ENCODE measurements around the gene RANBP17.

The RANBP17 gene

DNA sequence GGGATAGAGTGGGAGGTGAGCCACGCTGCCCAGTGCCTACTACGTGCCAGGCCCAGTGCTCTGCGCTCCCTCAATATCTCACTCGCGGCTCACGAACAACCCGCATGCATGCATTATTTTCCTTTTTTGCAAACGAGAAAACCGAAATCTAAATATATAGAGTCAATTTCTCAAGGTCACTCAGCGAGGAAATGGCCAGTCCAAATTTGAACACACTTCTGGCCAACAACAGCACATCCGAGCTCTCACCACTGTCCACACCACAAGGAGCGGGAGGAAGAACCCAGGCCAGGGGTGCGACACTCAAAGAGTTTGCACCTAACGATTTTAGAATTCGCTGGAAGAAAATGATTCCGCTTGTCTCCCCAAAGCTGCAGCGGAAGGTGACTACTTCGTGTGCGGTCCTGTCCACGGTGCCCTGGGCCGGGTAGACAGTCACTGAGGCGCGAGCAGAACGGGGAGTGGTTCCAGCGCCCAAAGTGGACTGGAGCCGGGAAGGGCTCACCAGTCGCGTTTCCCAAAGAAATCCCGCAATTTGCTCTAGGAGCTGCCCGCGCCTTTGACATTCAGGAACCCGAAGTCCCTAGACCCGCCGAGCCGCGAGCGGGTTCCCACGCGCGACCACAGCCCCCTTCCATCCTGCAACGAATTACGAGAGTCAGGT is 446.1 kb downstream of the RANBP17 start:
- no peak for DNase-seq

DNA sequence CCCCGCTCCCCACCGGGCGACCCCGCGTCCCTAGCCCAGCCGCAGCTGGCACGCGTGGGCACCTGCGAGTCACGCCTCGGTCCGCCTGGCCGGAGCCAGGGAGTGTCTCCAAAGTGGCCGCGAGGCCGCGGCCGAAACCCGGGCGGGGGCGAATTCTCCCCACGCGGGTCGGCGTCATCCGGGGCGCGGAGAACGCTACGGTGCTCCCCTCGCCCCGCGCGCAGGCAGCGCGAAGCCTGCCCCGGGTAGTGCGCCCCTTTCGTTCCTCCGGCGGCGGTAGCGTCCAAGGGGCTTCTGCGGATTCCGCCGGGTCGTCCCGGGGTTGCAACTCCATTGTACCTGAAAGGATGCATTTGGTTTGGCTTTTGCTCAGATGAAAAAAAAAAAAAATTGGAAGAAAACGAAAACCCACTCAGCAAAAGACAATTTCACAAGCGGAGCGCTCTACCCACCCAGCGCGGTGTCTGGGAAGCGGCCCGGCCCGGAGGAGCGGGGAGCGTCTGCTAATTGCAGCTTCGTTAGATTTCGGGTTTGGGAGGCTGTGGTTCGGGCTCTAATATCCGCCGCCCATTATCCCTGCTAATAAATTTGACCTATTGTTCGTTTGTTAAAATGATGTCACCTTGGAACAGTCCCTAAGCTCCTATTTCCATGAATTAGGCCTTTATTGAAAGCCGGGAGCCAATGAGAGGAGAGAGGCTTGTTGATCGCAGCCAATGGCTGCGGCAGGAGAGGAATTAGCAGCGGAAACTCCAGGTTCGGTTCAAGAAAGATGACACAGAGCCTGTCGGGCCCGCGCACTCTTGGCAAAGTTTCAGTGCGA is 446.8 kb downstream of the RANBP17 start, which contains the start of gene TLX3:
Gene TLX3, plus strand, starts transcription at position 796 of the 823 bp plus-strand sequence. CDS start 118 bp downstream, outside the sequence.
- DNase-seq: no peak

DNA sequence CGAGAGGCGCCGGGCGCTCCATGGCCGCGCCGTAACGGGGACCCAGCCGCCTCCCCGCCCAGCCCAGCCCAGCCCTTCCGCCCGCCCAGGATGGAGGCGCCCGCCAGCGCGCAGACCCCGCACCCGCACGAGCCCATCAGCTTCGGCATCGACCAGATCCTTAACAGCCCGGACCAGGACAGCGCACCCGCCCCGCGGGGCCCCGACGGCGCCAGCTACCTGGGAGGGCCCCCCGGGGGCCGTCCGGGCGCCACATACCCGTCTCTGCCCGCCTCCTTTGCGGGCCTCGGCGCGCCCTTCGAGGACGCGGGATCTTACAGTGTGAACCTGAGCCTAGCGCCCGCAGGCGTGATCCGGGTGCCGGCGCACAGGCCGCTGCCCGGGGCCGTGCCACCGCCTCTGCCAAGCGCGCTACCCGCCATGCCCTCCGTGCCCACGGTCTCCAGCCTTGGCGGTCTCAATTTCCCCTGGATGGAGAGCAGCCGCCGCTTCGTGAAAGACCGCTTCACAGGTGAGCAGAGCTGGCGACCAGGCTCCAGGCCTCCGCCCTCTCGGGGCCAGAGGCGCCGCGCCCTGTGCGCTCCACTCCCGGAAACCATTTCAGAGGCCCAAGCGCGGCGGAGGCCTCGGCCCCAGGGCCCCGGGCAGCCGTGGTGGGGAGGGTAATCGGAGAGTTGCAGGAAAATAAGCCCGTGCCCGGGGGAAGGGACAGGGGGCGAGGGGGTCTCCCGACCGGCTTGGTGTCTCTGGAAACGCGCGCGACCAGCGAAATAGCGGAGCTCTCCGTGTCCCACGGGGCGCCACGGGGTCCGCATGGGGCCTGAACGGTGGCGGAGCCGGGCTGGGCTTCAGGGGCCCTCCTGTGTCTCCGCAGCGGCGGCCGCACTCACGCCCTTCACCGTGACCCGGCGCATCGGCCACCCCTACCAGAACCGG is 447.7 kb downstream of the RANBP17 start:
- DNase-seq: no peak

DNA sequence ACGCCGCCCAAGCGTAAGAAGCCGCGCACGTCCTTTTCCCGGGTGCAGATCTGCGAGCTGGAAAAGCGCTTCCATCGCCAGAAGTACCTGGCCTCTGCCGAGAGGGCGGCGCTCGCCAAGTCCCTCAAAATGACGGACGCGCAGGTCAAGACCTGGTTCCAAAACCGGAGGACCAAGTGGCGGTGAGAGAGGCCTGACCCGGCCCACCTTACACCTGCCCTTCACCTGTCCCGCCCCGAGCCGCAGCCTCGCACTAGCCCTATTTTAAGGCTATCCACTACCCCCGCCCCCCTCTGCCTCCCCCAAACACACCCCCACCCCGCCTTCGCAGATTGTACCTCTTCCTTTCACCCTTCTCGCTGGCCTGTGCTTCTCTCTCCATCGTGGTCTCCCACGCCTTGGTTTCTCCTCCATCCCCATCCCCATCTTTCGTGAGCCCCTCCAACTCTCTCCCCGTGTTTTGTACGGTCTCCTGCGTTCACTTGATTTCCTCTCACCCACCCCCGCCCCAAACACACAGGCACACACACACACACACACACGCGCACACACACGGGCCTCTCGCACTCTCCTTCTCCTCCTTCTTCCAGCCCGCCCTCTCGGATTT is 448.5 kb downstream of the RANBP17 start:
- no peak for DNase-seq

DNA sequence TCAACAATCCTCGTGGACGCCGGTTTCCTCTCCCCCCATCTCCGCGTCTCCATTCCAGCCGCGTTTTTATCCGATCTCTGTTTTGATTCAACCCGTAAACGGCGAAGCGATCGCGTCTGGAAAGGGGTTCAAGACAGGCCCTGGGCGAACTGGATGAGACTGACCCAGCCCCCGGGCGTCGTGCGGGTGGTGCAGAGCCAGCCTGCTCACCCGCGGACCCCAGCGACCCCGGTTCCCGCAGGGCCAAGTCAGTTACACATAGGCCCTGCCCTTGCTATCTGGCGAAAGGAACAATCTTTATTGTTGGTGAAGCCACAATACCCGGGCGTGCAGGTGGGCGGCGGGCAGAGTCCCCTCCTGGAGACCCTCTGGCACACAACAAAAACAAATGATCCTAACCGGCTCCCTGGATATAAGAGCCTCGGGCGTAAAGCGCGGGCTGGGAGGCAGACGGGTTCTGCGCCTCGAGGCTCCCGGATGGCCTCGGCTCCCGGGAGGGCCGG is 449.1 kb downstream of the RANBP17 start:
- no peak for DNase-seq

DNA sequence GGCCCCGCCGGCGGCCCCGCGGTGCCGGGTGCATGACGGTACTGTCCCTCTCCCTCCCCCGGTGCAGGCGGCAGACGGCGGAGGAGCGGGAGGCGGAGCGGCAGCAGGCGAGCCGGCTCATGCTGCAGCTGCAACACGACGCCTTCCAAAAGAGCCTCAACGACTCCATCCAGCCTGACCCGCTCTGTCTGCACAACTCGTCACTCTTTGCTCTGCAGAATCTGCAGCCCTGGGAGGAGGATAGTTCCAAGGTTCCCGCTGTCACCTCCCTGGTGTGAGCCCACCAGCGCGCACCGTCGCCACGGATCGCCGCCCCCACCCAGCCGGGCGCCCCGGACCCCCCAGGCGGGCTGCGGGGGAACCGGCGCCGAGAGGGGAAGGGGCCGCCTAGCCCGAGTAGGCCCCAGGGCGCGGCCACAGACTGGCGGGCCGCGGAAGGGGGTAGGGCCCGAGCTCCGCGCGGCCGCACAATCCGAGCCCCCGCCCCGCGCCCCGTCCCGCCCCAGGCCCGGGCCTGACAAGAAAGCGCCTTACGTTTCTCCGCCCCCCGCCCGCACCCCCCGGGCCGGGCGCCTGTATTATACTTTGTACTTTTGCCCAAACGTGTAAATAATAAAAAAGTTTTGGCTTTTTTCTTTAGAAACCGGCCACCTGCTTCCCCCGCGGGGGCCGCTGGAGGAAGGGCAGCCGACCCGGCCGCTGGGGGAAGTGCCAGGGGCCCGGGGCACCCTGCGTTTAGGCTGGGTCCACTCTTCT is 449.7 kb downstream of the RANBP17 start:
- DNase-seq: no peak

DNA sequence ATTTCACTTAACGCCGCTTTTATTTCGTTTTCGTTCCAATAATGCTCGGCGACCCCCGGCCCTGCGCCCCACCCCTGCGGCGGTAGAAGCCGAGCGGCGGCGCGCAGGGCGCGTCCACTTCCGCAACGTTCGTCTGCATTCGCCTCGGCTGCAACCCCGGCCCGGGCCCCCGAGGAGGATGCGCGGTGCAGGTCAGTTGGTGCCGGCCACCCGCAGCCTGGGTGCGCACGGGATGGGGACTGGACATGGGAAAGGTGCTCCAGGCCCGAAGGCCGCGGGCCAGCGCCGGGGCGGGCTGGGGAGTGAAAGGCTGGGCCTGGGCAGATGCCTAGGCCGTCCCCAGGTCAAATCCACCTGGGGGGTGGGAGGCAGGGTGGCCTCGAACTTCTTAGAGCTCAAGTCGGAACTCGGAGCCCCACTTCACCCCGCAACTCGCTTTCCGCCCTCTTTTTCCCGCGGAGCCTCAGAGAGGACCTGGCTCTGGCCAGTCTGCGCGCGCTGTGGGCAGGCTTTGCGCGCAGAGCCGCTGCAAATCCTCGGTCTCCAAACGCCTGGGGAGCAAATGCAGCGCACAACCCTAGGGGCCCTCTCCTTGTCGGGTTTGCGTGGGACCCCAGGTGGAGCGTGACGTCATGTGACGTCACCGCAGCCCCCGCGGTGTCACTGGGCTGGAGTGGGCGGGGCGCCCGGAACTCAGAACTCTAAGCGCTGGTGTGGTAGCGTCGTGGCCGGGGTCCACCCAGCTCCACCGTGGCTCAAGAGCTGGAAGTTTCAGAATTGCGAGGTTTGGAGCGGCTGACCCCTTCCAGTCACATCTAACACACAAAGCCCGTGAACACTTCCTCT is 450.5 kb downstream of the RANBP17 start:
- no peak for DNase-seq

DNA sequence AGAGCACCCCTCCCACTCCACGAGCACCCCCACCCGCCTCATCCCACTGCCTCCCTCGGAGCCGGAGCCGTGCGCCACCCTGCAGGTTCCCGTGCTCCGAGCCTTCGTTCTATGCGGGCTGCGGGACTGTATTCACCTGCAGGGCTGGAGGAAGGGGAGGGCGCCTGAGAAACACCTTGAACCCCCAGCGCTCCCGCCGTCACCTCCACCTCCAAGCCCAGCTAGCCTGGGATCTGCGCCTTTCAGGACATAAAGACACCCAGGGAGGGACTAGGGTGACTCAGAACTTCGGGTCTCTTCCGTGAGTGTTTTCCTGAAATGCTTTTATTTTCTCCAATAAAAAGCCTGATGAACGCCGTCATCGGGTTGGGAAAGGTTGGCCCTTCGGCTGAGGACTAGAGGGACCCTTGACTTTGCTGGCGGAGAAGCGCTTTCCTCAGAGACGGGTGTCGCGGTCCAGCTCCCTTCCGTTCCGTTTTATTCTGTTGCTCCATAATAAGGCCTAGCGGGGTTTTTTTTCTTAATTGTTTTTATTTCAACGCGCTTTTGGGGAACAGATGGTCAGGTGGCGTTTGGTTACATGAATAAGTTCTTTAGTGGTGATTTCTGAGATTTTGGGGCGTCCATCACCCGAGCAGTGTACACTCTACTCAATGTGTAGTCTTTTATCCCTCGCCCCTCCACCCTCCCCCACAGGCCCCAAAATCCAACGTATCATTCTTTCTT is 451.8 kb downstream of the RANBP17 start:
- no peak for DNase-seq

DNA sequence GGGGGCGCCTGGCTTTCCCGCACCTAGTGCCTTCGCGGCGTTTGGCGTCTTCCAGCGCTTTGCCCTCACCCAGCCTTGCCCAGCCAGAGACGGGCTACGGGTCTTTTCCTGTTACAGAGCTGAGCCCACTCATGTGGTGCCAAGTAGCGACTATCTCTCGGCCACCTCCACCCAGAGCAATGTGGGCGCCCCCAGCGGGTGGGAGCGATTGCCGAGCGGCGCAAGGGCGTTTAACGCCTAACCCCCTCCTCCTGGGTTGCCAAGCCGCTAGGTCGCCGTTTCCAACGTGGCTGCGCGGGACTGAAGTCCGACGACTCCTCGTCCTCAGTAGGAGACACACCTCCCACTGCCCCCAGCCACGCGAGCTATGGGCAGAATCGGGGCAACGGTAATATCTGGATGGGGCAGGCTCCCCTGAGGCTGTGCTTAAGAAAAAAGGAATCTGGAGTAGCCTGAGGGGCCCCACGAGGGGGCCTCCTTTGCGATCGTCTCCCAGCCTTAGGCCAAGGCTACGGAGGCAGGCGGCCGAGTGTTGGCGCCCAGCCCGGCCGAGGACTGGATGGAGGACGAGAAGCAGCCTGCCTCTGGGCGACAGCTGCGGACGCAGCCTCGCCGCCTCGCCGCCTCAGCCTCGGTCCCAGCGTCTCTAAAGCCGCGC is 453.0 kb downstream of the RANBP17 start:
- no peak for DNase-seq

DNA sequence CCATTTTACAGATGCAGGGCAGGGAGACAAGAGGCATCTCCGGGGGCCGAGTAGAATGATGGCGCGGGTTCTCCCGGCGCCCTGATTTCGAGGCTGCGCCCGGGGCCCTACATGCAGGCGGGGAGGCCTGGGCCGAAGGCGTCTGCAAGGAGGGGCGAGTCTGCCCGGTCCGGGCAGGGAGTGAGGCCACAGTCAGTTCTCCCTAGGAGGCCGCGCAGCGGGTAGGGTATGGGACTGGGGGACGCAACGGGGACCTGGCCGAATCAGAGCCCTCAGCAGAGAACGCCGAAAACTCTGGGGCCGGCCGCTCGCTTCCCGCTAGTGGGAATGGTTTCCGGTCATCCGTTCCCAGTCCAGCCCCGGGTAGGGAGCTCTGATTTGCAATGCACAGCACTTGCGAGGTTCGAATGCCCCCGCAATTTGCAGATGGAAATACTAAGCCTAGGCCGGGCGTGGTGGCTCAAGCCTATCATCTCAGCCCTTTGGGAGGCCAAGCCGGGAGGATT is 453.6 kb downstream of the RANBP17 start:
- DNase-seq: no peak

DNA sequence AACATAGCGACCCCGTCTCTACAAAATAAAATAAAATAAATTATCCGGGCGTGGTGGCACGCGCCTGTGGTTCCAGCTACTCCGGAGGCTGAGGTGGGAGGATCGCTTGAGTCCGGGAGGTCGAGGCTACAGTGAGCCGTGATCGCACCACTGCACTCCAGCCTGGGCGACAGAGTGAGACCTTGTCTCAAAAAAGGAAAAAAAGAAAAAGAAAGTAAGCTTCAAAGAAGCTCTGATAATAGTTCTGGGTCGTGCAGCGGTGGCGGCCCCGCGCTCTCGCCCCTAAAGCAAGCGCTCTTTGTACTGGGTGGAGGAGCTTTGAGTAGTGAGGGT is 454.1 kb downstream of the RANBP17 start:
- DNase-seq: no peak

DNA sequence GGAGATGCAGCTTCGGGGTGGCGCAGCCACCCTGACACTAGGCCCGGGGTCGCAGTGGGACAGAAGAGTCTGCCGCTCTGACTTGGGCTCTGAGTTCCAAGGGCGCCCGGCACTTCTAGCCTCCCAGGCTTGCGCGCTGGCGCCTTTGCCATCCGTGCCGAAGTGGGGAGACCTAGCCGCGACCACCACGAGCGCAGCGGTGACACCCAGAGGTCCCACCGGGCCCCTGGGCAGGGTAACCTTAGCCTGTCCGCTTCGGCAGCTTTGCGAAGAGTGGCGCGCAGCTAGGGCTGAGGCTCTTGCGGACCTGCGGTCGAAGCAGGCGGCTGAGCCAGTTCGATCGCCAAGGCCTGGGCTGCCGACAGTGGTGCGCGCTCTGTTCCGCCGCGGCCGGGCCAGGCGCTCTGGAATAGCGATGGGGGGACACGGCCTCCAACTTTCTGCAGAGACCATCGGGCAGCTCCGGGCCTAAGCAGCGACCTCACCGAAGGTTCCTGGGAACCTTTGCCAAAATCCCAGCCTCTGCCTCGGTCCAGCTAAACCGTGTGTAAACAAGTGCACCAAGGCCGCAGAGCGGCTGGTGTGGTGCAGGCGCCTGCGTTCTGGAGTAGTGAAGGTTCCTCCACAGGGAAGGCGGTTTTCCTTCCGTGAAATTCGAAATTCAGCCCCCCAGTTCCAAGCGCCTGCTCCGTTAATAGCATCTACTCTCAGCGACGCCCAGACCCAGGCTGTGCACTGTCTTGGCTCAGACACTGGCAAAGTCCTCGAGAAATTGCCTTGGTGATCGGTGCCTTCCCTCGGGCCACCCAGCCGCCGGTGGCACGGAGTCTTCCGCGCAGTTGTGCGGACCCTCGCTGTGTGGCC is 454.7 kb downstream of the RANBP17 start:
- DNase-seq: no peak

DNA sequence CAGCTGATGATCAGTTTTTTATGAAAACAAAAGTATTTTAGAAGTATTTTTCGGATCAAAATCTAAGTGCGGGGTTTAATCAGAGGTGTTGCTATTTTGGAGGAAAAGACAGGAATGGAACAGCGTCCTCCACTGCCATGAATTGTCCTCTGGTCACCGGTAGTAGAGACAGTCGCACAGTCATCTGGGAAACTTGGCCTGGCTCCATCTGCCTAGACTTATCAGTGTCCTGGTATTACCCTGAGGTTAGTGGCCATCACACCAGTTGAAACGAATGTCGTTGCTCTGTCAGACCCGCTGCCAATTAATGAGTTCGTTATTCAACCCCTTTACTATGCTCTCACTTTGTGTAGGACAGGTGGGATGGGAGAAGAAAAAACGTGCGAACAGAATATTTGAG is 455.4 kb downstream of the RANBP17 start:
- no peak for DNase-seq

DNA sequence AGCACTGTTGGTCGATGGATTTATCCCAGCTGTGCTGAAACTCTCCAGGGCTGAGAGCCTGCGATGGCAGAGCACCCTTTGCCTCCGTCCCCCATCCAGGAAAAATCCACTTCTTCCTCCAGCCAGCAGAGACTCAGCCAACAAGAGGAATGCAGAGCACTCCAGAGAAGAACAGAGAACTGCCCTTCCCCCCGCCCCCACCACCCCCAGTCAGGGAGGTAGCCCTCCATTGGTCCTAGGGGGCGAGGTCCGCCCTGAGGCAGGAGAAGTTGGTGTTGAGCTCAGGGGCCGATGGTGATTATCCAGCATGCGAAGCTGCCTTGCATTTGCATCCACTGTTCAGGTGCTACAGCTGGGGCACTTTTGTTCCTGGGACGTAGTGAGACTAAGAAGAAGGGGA is 456.2 kb downstream of the RANBP17 start:
- no peak for DNase-seq

DNA sequence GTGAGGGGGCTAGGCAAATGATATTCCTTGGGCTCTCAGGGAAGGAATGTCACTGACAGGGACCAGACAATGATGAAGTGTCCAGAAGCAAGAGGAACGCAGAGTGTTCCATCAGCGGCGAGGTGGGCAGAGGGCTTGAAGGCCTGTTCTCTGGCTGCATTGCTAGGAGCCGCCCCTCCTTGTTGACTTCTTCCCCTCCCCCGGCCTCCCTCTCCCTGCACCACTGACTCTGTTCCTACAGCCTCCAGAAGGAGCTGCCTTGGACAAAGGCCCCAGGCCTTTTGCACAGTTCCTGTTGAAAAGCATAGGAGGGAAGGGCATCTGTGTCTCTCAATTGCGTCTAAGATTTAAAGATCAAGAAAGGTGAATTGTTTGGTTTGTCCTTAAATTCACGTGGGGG is 459.6 kb downstream of the RANBP17 start:
- no peak for DNase-seq

DNA sequence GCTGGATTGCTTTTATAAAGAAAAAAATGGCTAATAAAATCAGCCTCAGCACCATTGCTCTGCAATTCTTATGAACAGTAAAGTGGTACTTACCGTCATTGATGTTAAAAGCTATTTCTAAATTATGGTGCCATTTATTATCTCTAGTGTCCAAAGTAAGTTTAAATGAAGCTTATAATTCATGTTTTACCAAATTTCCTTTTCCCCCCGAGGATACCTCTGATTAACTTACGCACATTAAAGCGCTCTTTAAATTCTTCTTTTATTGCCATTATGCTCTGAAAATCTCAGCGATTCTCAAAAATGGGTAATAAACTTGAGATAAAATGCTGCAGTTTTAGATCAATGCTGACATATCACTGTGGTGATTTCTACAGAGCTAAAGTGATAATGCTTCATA is 460.7 kb downstream of the RANBP17 start:
- DNase-seq: no peak

DNA sequence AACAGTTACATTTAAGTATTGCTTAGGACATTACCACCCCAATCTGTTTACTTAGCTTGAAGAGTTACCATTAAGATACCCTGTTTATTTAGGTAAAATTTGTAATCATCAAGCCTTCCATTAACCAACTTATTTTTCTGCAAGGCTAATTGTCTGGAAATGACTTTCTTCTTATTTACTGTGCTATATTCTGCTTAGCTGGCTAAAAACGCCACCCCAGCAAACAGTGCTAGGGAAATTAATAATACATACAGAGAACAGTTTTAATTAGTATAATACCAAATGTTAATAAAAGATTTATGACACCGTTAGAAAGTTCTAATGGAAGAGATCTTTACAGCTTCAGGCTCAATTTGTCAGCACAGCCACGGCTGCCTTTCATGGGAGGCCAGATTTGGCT is 461.2 kb downstream of the RANBP17 start:
- no peak for DNase-seq

DNA sequence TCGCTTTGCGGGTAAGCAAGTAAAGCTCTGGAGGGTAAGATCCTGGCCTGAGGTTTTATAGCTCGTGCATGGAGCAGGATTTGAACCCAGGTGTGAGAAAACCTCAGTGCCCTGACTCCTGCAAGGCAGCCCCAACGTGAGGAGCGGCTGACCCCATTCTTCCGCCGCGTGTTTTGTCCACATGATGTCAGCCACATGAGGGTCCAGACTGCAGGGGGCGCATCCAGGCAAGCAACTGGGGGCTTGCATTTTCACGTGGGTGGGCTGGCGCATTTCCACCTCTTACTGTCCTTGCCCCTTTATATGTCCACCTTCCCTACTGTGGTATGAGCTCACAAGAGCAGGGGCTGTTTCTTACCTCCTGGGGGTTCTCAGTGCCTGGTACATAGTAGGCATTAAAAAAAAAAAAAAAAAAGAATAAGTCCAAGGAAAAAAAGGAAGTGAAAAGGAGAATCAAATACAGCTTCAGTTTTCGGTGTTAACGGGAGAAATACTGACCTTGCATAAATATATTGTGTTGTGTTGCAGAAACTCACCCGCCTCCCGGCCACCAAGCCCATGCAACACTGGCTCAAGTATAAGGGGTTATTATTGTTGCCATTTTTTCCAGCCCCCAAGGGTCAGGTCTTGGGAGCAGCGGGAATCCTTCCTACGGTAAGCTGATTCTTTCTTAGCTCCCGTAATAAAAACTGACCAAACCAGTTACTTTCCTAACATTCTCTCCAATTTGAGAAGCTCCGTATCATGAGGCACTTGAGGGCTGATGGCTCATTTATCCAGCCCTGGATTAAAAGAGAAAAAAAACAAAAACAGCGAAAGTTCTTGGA is 462.2 kb downstream of the RANBP17 start:
- DNase-seq: no peak
